Activated naive CD4-positive, alpha-beta T cell treated with anti-CD3 and anti-CD28 coated beads for 36 hours (primary cell): Measurements from ENCODE around the gene ABCC12. TPM values are rescaled to one million over a fixed set of nuclear protein-coding genes. Genes with fewer than 3 reads are reported as not detected.

Source experiments
- CTCF ChIA-PET: fragments of 350-600 bp; sonication (Branson Sonifier 250); formaldehyde crosslinking; loops from one replicate; lab custom pipeline; 2021; ENCODE audit warnings: antibody characterized with exemption; lab: Charles Lee
- DNase-seq: peaks from one replicate; pipeline ENCODE4 v3.0.0-alpha.2; 2020
- H3K27ac Mint-ChIP-seq: one replicate; pipeline ENCODE4 v1.8.0; 2021; ENCODE audit warnings: mild to moderate bottlenecking, mixed read lengths
- H3K27me3 Mint-ChIP-seq: one replicate; pipeline ENCODE4 v1.8.0; 2021; ENCODE audit warnings: low read depth, mixed read lengths
- H3K36me3 Mint-ChIP-seq: one replicate; pipeline ENCODE4 v1.8.0; 2021; ENCODE audit warnings: low read depth, mixed read lengths
- H3K4me1 Mint-ChIP-seq: one replicate; pipeline ENCODE4 v1.8.0; 2021; ENCODE audit warnings: low read depth, mixed read lengths
- H3K4me3 Mint-ChIP-seq: one replicate; pipeline ENCODE4 v1.8.0; 2021; ENCODE audit warnings: mild to moderate bottlenecking, moderate library complexity, mixed read lengths
- H3K9me3 Mint-ChIP-seq: one replicate; pipeline ENCODE4 v1.8.0; 2021; ENCODE audit warnings: mixed read lengths
- intact Hi-C: fragments of 100-400 bp; cut with micrococcal nuclease; formaldehyde crosslinking; loops from one replicate; pipeline ENCODE4 v1.15.1; 2023
- total RNA-seq, 2 experiments: library from RNA; stranded (reverse); gene quantifications; one replicate each; pipeline ENCODE4 v1.2.3, GENCODE V29; 2021

The ABCC12 gene
- total RNA-seq, 2 experiments from 2014 or later, result not detected

- Mint-ChIP-seq H3K27ac (no peak overlapping the region), H3K4me1 (peaks cover 28% of the 10 kb centered on the region), H3K36me3 (no peaks in the 10 kb centered on the region), H3K9me3 (no peaks in the 10 kb centered on the region), H3K4me3 (no peak overlapping the region), H3K27me3 (peaks cover 16% of the 10 kb centered on the region)
- CTCF ChIA-PET, result no interaction called here
- DNase-seq, result no peak
- intact Hi-C loops, result loop anchor here (10.0 kb wide), 1 partner anchor 1607 kb away; no protein-coding TSS in a partner anchor
These were observed 6.1 kb upstream of the ABCC12 start for GRCh38 chr16:48161906-48162305.

DNA sequence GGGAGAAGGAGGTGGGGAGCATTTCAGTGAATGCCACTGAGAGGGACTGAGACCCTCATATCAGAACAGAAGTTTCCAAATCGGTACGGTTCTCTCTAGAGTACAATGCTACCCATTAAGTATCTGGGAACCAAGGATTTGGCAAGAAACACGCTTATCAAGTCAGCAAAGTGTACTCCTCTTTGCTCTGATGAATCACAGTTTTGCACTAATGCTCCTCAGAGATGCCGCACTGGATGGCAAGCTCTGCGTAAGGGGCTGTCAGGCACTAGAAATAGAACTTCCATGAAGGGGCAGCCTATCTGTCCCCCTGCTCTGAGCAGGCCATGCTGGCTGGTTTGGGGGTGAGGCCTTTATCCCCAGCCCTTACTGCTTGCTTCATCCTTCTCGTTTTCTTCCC lies 4.8 kb upstream of the ABCC12 start:
- Mint-ChIP-seq H3K27me3 (peaks cover 24% of the 10 kb centered on the region), H3K9me3 (no peaks in the 10 kb centered on the region), H3K4me3 (no peak overlapping the region), H3K36me3 (no peaks in the 10 kb centered on the region), H3K27ac (no peak overlapping the region), H3K4me1 (peaks cover 30% of the 10 kb centered on the region)
- CTCF ChIA-PET, result interaction anchor here (1.5 to 1.8 kb wide), 2 partner anchors 38 to 44 kb away, joined by 3 to 5 read pairs; no protein-coding TSS in a partner anchor
- no peak for DNase-seq
- intact Hi-C loops, result loop anchor here (10.0 kb wide), 1 partner anchor 1606 kb away; no protein-coding TSS in a partner anchor

DNA sequence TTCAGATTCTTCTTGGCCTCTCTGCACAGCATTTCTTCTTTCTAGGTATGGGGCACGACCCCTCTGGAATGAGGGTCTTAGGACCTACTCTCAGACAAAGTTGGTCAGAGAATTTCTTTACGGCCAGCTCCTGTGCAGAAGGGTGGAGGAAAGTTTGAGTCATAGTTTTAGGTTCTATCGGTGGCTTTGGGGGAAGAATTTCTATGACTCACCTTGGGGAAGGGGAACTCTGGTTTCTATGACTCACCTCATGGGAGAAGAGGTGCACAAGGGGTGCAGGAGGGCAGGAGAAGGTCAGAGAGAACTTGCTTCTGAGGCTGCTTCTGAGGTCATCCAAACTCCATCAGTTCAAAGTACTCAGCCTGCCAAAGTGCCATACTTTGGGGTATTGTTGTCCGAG lies 2.5 kb upstream of the ABCC12 start:
- CTCF ChIA-PET, result interaction anchor here (0.6 to 3.3 kb wide), 9 partner anchors 8 to 1121 kb away, joined by 3 to 14 read pairs (median 4); partner anchors contain the start of gene NETO2
- peak; percentile 64 for DNase-seq
- Mint-ChIP-seq H3K27me3 (peaks cover 32% of the 10 kb centered on the region), H3K9me3 (no peaks in the 10 kb centered on the region), H3K27ac (peak overlapping the region; percentile 67), H3K4me3 (peak overlapping the region; percentile 22), H3K4me1 (peaks cover 26% of the 10 kb centered on the region), H3K36me3 (no peaks in the 10 kb centered on the region)
- intact Hi-C loops, result loop anchor here (1.0 to 10.0 kb wide), 10 partner anchors 35 to 1184 kb away; partner anchors contain the start of genes ITFG1 and PHKB

GRCh38 chr16:48157794-48158193 lies 2.0 kb upstream of the ABCC12 start:
- H3K27ac Mint-ChIP-seq, result no peak overlapping the region
- CTCF ChIA-PET, result interaction anchor here (0.6 to 3.3 kb wide), 11 partner anchors 9 to 1406 kb away, joined by 3 to 14 read pairs (median 4); partner anchors contain the start of gene NETO2
- DNase-seq, result peak; percentile 19
- H3K4me3 Mint-ChIP-seq, result no peak overlapping the region
- H3K36me3 Mint-ChIP-seq, result no peaks in the 10 kb centered on the region
- H3K27me3 Mint-ChIP-seq, result peaks cover 32% of the 10 kb centered on the region
- H3K4me1 Mint-ChIP-seq, result peaks cover 26% of the 10 kb centered on the region
- no peaks in the 10 kb centered on the region for H3K9me3 Mint-ChIP-seq
- intact Hi-C loops, result loop anchor here (1.0 to 10.0 kb wide), 13 partner anchors 34 to 1209 kb away; partner anchors contain the start of genes ITFG1 and PHKB

GRCh38 chr16:48157302-48157701 lies 1.5 kb upstream of the ABCC12 start:
- no peak for DNase-seq
- CTCF ChIA-PET, result interaction anchor here (0.5 to 3.3 kb wide), 14 partner anchors 9 to 1406 kb away, joined by 3 to 14 read pairs (median 4); partner anchors contain the start of gene NETO2
- Mint-ChIP-seq H3K4me1 (peaks cover 26% of the 10 kb centered on the region), H3K36me3 (no peaks in the 10 kb centered on the region), H3K27me3 (peaks cover 28% of the 10 kb centered on the region), H3K27ac (no peak overlapping the region), H3K4me3 (no peak overlapping the region), H3K9me3 (no peaks in the 10 kb centered on the region)
- intact Hi-C loops, result loop anchor here (2.0 to 10.0 kb wide), 6 partner anchors 103 to 1209 kb away; no protein-coding TSS in a partner anchor

- DNase-seq, result peak; percentile 91
- Mint-ChIP-seq H3K36me3 (no peaks in the 10 kb centered on the region), H3K4me3 (no peak overlapping the region), H3K27me3 (peaks cover 26% of the 10 kb centered on the region), H3K9me3 (no peaks in the 10 kb centered on the region), H3K4me1 (peaks cover 26% of the 10 kb centered on the region), H3K27ac (no peak overlapping the region)
- intact Hi-C loops, result loop anchor here (1.0 to 10.0 kb wide), 7 partner anchors 102 to 1208 kb away; no protein-coding TSS in a partner anchor
- CTCF ChIA-PET, result interaction anchor here (0.5 to 3.3 kb wide), 12 partner anchors 9 to 1212 kb away, joined by 3 to 14 read pairs (median 4); partner anchors contain the start of gene NETO2
These were observed 1.0 kb upstream of the ABCC12 start for GRCh38 chr16:48156790-48157209.

DNA sequence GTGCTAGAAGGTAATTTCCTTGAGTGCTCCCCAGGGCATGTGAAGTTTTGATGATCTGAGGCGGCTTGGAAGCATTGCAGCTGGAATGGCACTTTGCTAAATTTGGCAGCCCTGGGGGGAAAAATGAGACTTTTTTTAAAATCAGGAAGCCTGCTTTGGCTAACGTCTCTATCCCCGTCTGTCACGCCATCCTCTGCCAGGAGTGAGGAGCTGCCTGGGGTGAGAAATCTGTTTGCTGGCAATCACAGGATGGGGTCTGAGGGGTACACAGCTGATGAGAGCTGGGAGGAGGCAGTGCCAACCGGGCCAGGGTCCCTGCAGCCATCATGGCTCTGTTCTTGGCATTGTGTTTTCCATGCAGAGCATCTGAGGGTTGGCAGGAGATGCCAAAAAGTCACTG lies 2.0 kb downstream of the ABCC12 start:
- Mint-ChIP-seq H3K36me3 (no peaks in the 10 kb centered on the region), H3K4me1 (peaks cover 21% of the 10 kb centered on the region), H3K27me3 (peaks cover 26% of the 10 kb centered on the region), H3K27ac (no peak overlapping the region), H3K9me3 (peaks cover 3% of the 10 kb centered on the region), H3K4me3 (no peak overlapping the region)
- DNase-seq, result no peak
- intact Hi-C loops, result loop anchor here (10.0 kb wide), 2 partner anchors 179 to 279 kb away; no protein-coding TSS in a partner anchor
- CTCF ChIA-PET, result no interaction called here

DNA sequence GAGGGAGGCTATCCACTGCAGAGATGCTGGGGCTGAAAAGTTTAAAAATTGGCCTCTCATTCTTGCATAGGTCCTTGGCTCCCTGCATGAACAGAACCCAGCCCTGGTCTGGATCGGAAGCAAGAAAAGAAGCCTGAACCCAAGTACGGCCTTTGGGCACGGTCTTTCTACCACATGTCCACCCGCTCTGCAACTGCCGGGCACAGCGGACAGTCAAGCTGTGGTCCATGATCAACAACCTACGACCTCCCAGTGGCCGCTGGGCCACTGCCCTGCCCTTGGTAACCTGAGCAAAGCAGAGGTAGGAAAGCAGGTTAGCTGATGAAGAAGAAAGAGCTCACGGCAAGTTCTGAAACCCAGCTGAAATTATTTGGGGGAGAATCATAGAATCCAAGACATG lies 3.6 kb downstream of the ABCC12 start:
- peaks cover 6% of the 10 kb centered on the region for H3K4me1 Mint-ChIP-seq
- no peaks in the 10 kb centered on the region for H3K36me3 Mint-ChIP-seq
- DNase-seq, result no peak
- peaks cover 32% of the 10 kb centered on the region for H3K27me3 Mint-ChIP-seq
- no peak overlapping the region for H3K4me3 Mint-ChIP-seq
- no peak overlapping the region for H3K27ac Mint-ChIP-seq
- intact Hi-C loops, result loop anchor here (10.0 kb wide), 2 partner anchors 177 to 277 kb away; no protein-coding TSS in a partner anchor
- peaks cover 3% of the 10 kb centered on the region for H3K9me3 Mint-ChIP-seq
- CTCF ChIA-PET, result interaction anchor here (0.6 to 0.7 kb wide), 3 partner anchors 1017 to 1408 kb away, joined by 3 to 4 read pairs (median 4); no protein-coding TSS in a partner anchor

DNA sequence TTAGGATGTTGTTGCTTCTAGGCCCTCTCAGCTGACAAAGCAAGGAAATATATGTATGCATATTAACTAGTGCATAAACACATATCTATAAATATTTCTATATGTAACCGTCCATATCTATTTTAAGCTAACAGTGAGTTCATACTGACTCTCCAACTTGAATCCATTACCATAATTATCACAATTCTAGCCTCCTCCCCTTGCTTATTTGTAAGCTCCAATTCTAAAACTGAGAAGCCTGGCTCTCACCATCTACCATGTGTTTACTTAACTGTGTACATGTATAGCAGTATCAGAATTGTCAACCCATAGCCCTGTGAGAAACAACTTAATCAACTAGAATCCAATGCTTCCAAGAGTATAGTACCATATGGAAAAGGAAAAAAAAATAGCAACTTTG lies 5.1 kb downstream of the ABCC12 start:
- no peak for DNase-seq
- intact Hi-C loops, result loop anchor here (10.0 kb wide), 2 partner anchors 176 to 276 kb away; no protein-coding TSS in a partner anchor
- no peak overlapping the region for H3K27ac Mint-ChIP-seq
- H3K4me3 Mint-ChIP-seq, result no peak overlapping the region
- CTCF ChIA-PET, result no interaction called here
- H3K9me3 Mint-ChIP-seq, result peaks cover 3% of the 10 kb centered on the region
- H3K4me1 Mint-ChIP-seq, result no peaks in the 10 kb centered on the region
- peaks cover 24% of the 10 kb centered on the region for H3K27me3 Mint-ChIP-seq
- no peaks in the 10 kb centered on the region for H3K36me3 Mint-ChIP-seq

GRCh38 chr16:48146710-48147109 lies 9.1 kb downstream of the ABCC12 start:
- no peaks in the 10 kb centered on the region for H3K4me1 Mint-ChIP-seq
- no peak for DNase-seq
- peaks cover 3% of the 10 kb centered on the region for H3K9me3 Mint-ChIP-seq
- H3K27me3 Mint-ChIP-seq, result peaks cover 11% of the 10 kb centered on the region
- no peaks in the 10 kb centered on the region for H3K36me3 Mint-ChIP-seq
- H3K27ac Mint-ChIP-seq, result no peak overlapping the region
- CTCF ChIA-PET, result no interaction called here
- H3K4me3 Mint-ChIP-seq, result no peak overlapping the region
- intact Hi-C loops, result no loop called here

DNA sequence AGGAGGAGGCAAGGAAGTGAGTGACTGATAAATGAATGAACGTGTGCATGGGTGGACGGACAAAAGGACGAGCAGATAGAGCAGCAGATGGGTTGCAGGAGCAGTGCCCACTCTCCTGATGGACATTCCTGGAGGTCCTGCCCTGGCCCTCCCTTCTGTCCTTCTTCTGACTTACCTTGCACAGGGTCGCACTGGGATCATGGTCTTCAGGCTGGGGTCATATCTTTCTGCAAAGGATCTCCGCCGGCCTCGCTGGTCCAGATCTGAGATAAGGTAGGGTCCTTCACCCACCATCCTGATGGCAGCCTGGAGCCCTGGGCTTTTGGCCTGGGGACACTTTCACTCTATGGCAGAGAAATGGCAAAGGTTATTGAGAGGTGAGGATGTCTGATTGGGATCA lies 9.7 kb downstream of the ABCC12 start:
- H3K27ac Mint-ChIP-seq, result no peak overlapping the region
- peaks cover 3% of the 10 kb centered on the region for H3K9me3 Mint-ChIP-seq
- H3K36me3 Mint-ChIP-seq, result no peaks in the 10 kb centered on the region
- H3K27me3 Mint-ChIP-seq, result peaks cover 12% of the 10 kb centered on the region
- H3K4me3 Mint-ChIP-seq, result no peak overlapping the region
- DNase-seq, result no peak
- no peaks in the 10 kb centered on the region for H3K4me1 Mint-ChIP-seq
- CTCF ChIA-PET, result no interaction called here
- intact Hi-C loops, result no loop called here

- Mint-ChIP-seq H3K27me3 (peaks cover 12% of the 10 kb centered on the region), H3K36me3 (no peaks in the 10 kb centered on the region), H3K9me3 (no peaks in the 10 kb centered on the region), H3K4me3 (no peak overlapping the region), H3K27ac (no peak overlapping the region), H3K4me1 (no peaks in the 10 kb centered on the region)
- CTCF ChIA-PET, result interaction anchor here (1.0 kb wide), 1 partner anchor 12 kb away, joined by 3 read pairs; no protein-coding TSS in a partner anchor
- intact Hi-C loops, result no loop called here
- no peak for DNase-seq
These were observed 11.9 kb downstream of the ABCC12 start for GRCh38 chr16:48143812-48144368.
